ENCODE results near the gene GPHA2. TPM values are rescaled to one million over a fixed set of nuclear protein-coding genes. Genes with fewer than 3 reads are reported as not detected.

GPHA2 gene
- total RNA-seq, 2 donors from 2014 or later: not detected

Small RNA genes within 50 kb of the gene (microRNA-seq; reads per million reads assigned to microRNA genes)
- gene MIR6749 (ENCODE audit: borderline microRNAs expressed in 2 of 2): 0 to 0.32 reads per million in 2 donors
- gene MIR6750 (ENCODE audit: borderline microRNAs expressed in 2 of 2): 0 to 1.3 reads per million in 2 donors

Other genes with a start within 250 kb of the GPHA2 start
- 1 to 10 TPM; 7.9 to 8.8 TPM for gene NRXN2, start 212.7 kb downstream of the GPHA2 start, total RNA-seq
- gene RASGRP2, start 191.8 kb downstream of the GPHA2 start, total RNA-seq: 10 to 100 TPM; 41.3 to 49.6 TPM
- gene PYGM, start 175.9 kb downstream of the GPHA2 start, total RNA-seq: 10 to 100 TPM; 19.3 to 43.2 TPM
- gene SF1, start 157.4 kb downstream of the GPHA2 start, total RNA-seq: 100 to 1,000 TPM; 181 to 189 TPM
- 10 to 100 TPM; 13.2 to 14.7 TPM for gene MAP4K2, start 132.7 kb downstream of the GPHA2 start, total RNA-seq
- 1 to 10 TPM; 9.2 to 9.4 TPM for gene MEN1, start 125.3 kb downstream of the GPHA2 start, total RNA-seq
- under 1 TPM; 0.37 to 0.38 TPM for gene CDC42BPG, start 91.2 kb downstream of the GPHA2 start, total RNA-seq
- 100 to 1,000 TPM; 135 to 164 TPM for gene EHD1, start 57.3 kb downstream of the GPHA2 start, total RNA-seq
- 10 to 100 TPM; 12.3 to 14.9 TPM for gene ATG2A, start 18.7 kb downstream of the GPHA2 start, total RNA-seq
- 10 to 100 TPM; 17.5 to 30.7 TPM for gene PPP2R5B, start 11.2 kb downstream of the GPHA2 start, total RNA-seq
- gene MAJIN, start 36.2 kb upstream of the GPHA2 start, total RNA-seq: not detected
- 1 to 10 TPM; 1.7 to 1.8 TPM for gene BATF2, start 61.1 kb upstream of the GPHA2 start, total RNA-seq
- 10 to 100 TPM; 81.9 to 88.2 TPM for gene ARL2, start 78.3 kb upstream of the GPHA2 start, total RNA-seq
- 10 to 100 TPM; 17.4 to 21.1 TPM for gene SNX15, start 91.5 kb upstream of the GPHA2 start, total RNA-seq
- gene SAC3D1, start 105.3 kb upstream of the GPHA2 start, total RNA-seq: 1 to 10 TPM; 5.5 to 5.8 TPM
- 10 to 100 TPM; 15.4 to 18.6 TPM for gene NAALADL1, start 122.7 kb upstream of the GPHA2 start, total RNA-seq
- 1 to 10 TPM in 1 of 2 donors, under 1 TPM in 1; 0.67 to 1.6 TPM for gene CDCA5, start 148.1 kb upstream of the GPHA2 start, total RNA-seq
- 10 to 100 TPM; 26.9 to 27.6 TPM for gene ZFPL1, start 148.3 kb upstream of the GPHA2 start, total RNA-seq
- gene VPS51, start 160.3 kb upstream of the GPHA2 start, total RNA-seq: 100 to 1,000 TPM; 103 to 107 TPM
- 1 to 10 TPM; 3.1 to 4.0 TPM for gene TM7SF2, start 176.0 kb upstream of the GPHA2 start, total RNA-seq
- gene ZNHIT2, start 181.8 kb upstream of the GPHA2 start, total RNA-seq: 1 to 10 TPM; 6.0 to 6.3 TPM
- 100 to 1,000 TPM; 725 to 753 TPM for gene FAU, start 186.2 kb upstream of the GPHA2 start, total RNA-seq
- 10 to 100 TPM; 34.1 to 39.3 TPM for gene MRPL49, start 186.4 kb upstream of the GPHA2 start, total RNA-seq
- gene SYVN1, start 198.6 kb upstream of the GPHA2 start, total RNA-seq: 10 to 100 TPM; 52.7 to 57.0 TPM
- not detected for gene SPDYC, start 234.3 kb upstream of the GPHA2 start, total RNA-seq
- 100 to 1,000 TPM; 142 to 144 TPM for gene CAPN1, start 246.0 kb upstream of the GPHA2 start, total RNA-seq